ENCODE data around the gene IQSEC1. TPM values are rescaled to one million over a fixed set of nuclear protein-coding genes. Genes with fewer than 3 reads are reported as not detected.

Gene IQSEC1
- total RNA-seq, 1 experiment from 2014 or later, result 28.1 TPM

DNA sequence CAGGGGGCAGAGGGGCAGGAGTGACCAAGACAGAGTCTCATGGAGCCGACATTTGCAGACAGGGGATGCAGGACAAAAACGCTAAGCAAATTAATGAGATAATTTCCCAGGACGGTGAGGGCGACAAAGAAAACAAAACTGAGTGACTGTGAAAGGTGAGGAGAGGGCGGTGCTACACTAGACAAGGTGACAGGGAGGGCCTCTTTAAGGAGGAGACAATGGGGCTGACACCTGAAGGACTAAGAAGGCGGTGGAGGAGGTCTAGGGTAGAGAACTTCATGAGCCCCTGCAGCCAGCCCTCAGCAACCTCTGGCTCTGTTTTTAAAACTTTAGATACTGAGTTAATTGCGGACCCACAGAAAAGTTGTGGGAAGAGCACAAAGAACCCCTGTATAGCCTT is 41.6 kb downstream of the IQSEC1 start:
- H3K9me3 ChIP-seq (ENCODE audit: control insufficient read depth in 1 of 2, insufficient read depth in 1 of 2, low read depth in 1 of 2, low read length in 2 of 2), result no peaks in the 10 kb centered on the region
- no peaks in the 10 kb centered on the region for H3K4me1 ChIP-seq (ENCODE audit: control insufficient read depth in 1 of 2, insufficient read depth in 2 of 2, low read length in 2 of 2)
- no peaks in the 10 kb centered on the region for H3K9me2 ChIP-seq (ENCODE audit: insufficient read depth)
- H3K36me3 ChIP-seq (ENCODE audit: control insufficient read depth in 1 of 2, insufficient read depth in 2 of 2, low read length in 2 of 2), result no peaks in the 10 kb centered on the region
- no peaks in the 10 kb centered on the region for H3K79me2 ChIP-seq (ENCODE audit: insufficient read depth, low read length)
- no TSS peak for BruUV-seq (replicated peaks)
- no peaks in the 10 kb centered on the region for H3K27me3 ChIP-seq (ENCODE audit: insufficient read depth, low read length)
- no peak overlapping the region for H3K4me2 ChIP-seq (ENCODE audit: low read length)
- ChIA-PET CTCF (no interaction called here), POLR2A (no interaction called here), RAD21 (ENCODE audit: low non-redundant PET in 1 of 2, low total read pairs in 2 of 2, uncharacterized antibody in 2 of 2, unreplicated experiment in 2 of 2) (no interaction called here)
- no peak overlapping the region for H3K4me3 ChIP-seq (replicated peaks in 1 of 2; ENCODE audit: low read depth in 1 of 2, low read length in 2 of 2)
- DNase-seq (ENCODE audit: low read depth, low spot score), result no peak
- intact Hi-C loops (cut with micrococcal nuclease), result no loop called here
- no peaks in the 10 kb centered on the region for H4K20me1 ChIP-seq (ENCODE audit: insufficient read depth)
- no peak for TF ChIP-seq ZFX (IDR thresholded peaks at IDR 0.05)
- TF ChIP-seq, protein P1, sequence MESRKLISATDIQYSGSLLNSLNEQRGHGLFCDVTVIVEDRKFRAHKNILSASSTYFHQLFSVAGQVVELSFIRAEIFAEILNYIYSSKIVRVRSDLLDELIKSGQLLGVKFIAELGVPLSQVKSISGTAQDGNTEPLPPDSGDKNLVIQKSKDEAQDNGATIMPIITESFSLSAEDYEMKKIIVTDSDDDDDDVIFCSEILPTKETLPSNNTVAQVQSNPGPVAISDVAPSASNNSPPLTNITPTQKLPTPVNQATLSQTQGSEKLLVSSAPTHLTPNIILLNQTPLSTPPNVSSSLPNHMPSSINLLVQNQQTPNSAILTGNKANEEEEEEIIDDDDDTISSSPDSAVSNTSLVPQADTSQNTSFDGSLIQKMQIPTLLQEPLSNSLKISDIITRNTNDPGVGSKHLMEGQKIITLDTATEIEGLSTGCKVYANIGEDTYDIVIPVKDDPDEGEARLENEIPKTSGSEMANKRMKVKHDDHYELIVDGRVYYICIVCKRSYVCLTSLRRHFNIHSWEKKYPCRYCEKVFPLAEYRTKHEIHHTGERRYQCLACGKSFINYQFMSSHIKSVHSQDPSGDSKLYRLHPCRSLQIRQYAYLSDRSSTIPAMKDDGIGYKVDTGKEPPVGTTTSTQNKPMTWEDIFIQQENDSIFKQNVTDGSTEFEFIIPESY (IDR thresholded peaks at IDR 0.05; ENCODE audit: extremely low read depth, insufficient replicate concordance, low read length), result no peak
- no peak for TF ChIP-seq POLR2A (IDR thresholded peaks at IDR 0.05; ENCODE audit: borderline replicate concordance, extremely low read depth, insufficient read depth, insufficient read length)
- TF ChIP-seq, protein P2, sequence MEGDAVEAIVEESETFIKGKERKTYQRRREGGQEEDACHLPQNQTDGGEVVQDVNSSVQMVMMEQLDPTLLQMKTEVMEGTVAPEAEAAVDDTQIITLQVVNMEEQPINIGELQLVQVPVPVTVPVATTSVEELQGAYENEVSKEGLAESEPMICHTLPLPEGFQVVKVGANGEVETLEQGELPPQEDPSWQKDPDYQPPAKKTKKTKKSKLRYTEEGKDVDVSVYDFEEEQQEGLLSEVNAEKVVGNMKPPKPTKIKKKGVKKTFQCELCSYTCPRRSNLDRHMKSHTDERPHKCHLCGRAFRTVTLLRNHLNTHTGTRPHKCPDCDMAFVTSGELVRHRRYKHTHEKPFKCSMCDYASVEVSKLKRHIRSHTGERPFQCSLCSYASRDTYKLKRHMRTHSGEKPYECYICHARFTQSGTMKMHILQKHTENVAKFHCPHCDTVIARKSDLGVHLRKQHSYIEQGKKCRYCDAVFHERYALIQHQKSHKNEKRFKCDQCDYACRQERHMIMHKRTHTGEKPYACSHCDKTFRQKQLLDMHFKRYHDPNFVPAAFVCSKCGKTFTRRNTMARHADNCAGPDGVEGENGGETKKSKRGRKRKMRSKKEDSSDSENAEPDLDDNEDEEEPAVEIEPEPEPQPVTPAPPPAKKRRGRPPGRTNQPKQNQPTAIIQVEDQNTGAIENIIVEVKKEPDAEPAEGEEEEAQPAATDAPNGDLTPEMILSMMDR (IDR thresholded peaks at IDR 0.05 in 2 of 3, conservative IDR thresholded peaks at IDR 0.05 in 1 of 3; ENCODE audit: borderline replicate concordance in 1 of 3, insufficient read depth in 1 of 3, low read depth in 2 of 3, low read length in 2 of 3), result no peak
- no peak for TF ChIP-seq RAD21 (IDR thresholded peaks at IDR 0.05; ENCODE audit: low read depth)
- H2AFZ ChIP-seq (ENCODE audit: low read depth, low read length, poor library complexity, severe bottlenecking), result no peak overlapping the region
- no peak overlapping the region for H3K9ac ChIP-seq (ENCODE audit: low read length)
- no peak for ATAC-seq
- no peak overlapping the region for H3K27ac ChIP-seq (ENCODE audit: low read depth, low read length)

- DNase-seq (ENCODE audit: low read depth, low spot score) (no peak), ATAC-seq (no peak)
- no peak overlapping the region for H3K9ac ChIP-seq (ENCODE audit: low read length)
- ChIA-PET POLR2A (no interaction called here), CTCF (no interaction called here), RAD21 (ENCODE audit: low non-redundant PET in 1 of 2, low total read pairs in 2 of 2, uncharacterized antibody in 2 of 2, unreplicated experiment in 2 of 2) (no interaction called here)
- intact Hi-C loops (cut with micrococcal nuclease), result no loop called here
- no peaks in the 10 kb centered on the region; a peak in 1 of 4 replicates for H3K4me1 ChIP-seq (ENCODE audit: control insufficient read depth in 1 of 2, insufficient read depth in 2 of 2, low read length in 2 of 2)
- no peaks in the 10 kb centered on the region for H3K9me3 ChIP-seq (ENCODE audit: control insufficient read depth in 1 of 2, insufficient read depth in 1 of 2, low read depth in 1 of 2, low read length in 2 of 2)
- H3K9me2 ChIP-seq (ENCODE audit: insufficient read depth), result no peaks in the 10 kb centered on the region
- H3K27ac ChIP-seq (ENCODE audit: low read depth, low read length), result no peak overlapping the region
- H3K79me2 ChIP-seq (ENCODE audit: insufficient read depth, low read length), result no peaks in the 10 kb centered on the region
- no peaks in the 10 kb centered on the region for H3K36me3 ChIP-seq (ENCODE audit: control insufficient read depth in 1 of 2, insufficient read depth in 2 of 2, low read length in 2 of 2)
- BruUV-seq (replicated peaks), result no TSS peak
- no peaks in the 10 kb centered on the region for H4K20me1 ChIP-seq (ENCODE audit: insufficient read depth)
- no peaks in the 10 kb centered on the region for H3K27me3 ChIP-seq (ENCODE audit: insufficient read depth, low read length)
- no peak overlapping the region for H3K4me3 ChIP-seq (replicated peaks in 1 of 2; ENCODE audit: low read depth in 1 of 2, low read length in 2 of 2)
- H3K4me2 ChIP-seq (ENCODE audit: low read length), result no peak overlapping the region
- no peak for TF ChIP-seq ZFX (IDR thresholded peaks at IDR 0.05)
- TF ChIP-seq CBX3 (IDR thresholded peaks at IDR 0.05; ENCODE audit: low read depth), result no peak
- no peak for TF ChIP-seq SRF (IDR thresholded peaks at IDR 0.05; ENCODE audit: low read depth)
- no peak for TF ChIP-seq FOSL1 (IDR thresholded peaks at IDR 0.05; ENCODE audit: low read depth)
- TF ChIP-seq POLR2A (IDR thresholded peaks at IDR 0.05; ENCODE audit: borderline replicate concordance, extremely low read depth, insufficient read depth, insufficient read length), result no peak
- TF ChIP-seq SP1 (IDR thresholded peaks at IDR 0.05; ENCODE audit: low read depth), result no peak
- TF ChIP-seq, protein P3, sequence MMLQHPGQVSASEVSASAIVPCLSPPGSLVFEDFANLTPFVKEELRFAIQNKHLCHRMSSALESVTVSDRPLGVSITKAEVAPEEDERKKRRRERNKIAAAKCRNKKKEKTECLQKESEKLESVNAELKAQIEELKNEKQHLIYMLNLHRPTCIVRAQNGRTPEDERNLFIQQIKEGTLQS (IDR thresholded peaks at IDR 0.05), result no peak
- TF ChIP-seq, protein P2 (IDR thresholded peaks at IDR 0.05 in 2 of 3, conservative IDR thresholded peaks at IDR 0.05 in 1 of 3; ENCODE audit: borderline replicate concordance in 1 of 3, insufficient read depth in 1 of 3, low read depth in 2 of 3, low read length in 2 of 3), result no peak
- no peak for TF ChIP-seq EGR1 (IDR thresholded peaks at IDR 0.05; ENCODE audit: low read depth)
- H2AFZ ChIP-seq (ENCODE audit: low read depth, low read length, poor library complexity, severe bottlenecking), result no peak overlapping the region
Observed at GRCh38 chr3:13030684-13031083, 42.5 kb downstream of the IQSEC1 start.
